PC-9 (cell line): Measurements from ENCODE around the gene NAP1L4.

Source experiments
- CTCF ChIP-seq: fragments of 200-600 bp; sonication (generic); conservative IDR thresholded peaks from 2 replicates; pipeline ENCODE4 v1.6.1; 2017; ENCODE audit warnings: mixed run types, antibody characterized with exemption, mild to moderate bottlenecking, moderate library complexity
- EZH2 ChIP-seq: fragments of 200-600 bp; sonication (generic); IDR thresholded peaks from 2 replicates; pipeline ENCODE4 v1.8.0; 2017; ENCODE audit warnings: antibody characterized with exemption, low read depth

- no peak for TF ChIP-seq CTCF
- no peak for TF ChIP-seq EZH2
Measured at GRCh38 chr11:3020011-3020410, 27.9 kb upstream of the NAP1L4 start.
